ENCODE data around the gene ATP5PO.
"Not testable (repeated sequence)": the region's sequence is repeated elsewhere in the genome, so short reads cannot be mapped to it uniquely, and the experiment has no call there.

Gene ATP5PO

DNA sequence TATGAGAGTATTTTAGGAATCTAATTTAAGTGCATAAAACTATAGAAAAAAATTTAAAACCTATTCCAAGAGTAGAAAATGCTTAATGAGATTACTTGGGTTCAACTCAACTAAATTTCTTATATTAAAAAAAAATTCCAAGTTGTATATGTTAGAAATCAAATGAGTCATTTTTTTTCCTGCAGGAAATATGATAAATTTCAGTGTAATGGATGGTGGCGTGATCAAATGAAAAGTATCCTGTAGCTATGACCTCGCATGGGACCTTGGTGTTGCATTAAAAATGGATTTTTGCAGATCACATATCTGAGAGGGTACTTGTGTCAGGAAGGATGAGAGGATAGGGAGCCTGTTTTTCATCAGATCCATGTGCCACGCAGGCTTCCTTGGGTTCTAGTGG lies 17.9 kb downstream of the ATP5PO start:
- no peak for DNase-seq

DNA sequence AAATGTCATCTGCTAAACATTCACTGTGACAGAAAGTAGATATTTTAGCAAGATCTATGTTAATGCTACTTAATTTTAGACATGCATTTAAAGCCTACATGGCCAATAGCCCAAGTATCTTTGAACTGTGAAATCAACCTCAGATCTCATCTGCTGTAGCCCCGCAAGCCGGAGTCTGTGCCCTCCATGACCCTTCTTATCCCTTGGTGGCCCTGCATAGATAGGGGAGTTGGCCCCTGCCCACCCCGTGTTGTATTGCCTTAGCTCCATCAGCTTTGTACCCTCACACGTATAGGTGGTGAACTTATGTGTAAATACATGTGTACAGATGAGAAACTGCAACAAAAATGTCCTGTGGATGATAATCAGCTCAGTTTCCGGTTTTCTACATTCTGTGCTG lies 18.5 kb downstream of the ATP5PO start:
- DNase-seq, result no peak

DNA sequence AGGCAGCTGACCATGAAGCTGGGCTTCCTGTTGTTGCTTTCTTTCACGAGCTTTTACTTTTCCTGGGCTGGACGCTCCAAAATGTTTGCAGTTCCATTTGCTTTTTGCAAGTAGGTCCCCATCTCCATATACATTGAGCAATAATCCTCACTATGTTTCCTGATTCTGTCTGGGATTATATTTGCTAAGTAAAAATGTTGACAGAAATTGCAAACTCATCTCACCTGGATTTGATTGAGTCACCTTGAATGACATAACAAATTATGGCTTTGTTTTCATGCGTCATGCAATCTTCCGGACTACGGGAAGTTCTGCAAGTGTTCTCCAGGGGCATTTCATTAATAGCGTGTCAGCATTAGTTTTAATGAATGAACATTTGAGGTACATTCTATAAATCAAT lies 18.9 kb downstream of the ATP5PO start:
- no peak for DNase-seq

DNA sequence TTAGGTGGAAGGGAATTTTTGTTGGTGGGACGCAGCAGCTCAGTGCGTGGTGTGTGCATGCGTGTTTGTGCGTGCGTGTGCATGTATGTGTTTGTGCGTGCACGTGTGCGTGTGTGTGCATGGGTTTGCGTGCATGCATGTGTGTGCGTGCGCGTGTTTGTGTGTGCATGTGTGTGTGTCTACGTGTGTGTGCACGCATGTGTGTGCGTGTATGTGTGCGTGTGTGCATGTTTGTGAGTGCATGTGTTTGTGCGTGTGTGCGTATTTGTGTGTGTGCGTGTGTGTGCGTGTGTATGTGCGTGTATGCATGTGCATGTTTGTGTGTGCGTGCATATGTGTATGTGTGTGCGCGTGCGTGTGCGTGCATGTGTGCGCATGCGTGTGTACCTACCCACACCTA lies 20.2 kb downstream of the ATP5PO start:
- DNase-seq, result no peak

DNA sequence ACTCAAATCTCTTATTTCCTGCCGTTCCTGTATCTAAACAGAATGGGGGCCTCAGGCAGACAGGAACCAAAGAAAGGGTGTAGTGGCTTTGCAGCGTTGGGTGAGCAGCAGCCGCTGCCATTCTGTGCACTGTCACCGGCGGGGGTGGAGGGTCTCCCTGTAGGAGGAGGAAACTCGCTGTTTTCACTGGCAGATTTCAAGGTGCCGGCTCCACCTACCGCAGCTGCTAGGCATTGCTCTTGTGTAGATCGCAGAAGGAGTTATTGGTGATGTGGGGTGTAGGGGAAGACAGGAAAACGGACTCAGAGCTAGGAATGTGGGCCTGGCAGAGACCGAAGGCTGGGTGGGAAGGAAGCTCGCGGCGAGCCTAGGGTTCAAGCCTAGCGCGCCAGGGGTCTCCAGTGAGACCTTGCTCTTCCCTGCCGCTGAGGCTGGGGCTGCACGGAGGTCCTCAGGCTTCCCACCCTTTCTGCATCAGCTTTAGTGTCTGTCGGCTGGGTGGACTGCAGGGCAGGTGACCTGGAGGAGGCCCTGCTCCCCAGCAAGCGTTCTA lies 20.8 kb downstream of the ATP5PO start:
- peak; percentile 60 to 72 for DNase-seq

DNA sequence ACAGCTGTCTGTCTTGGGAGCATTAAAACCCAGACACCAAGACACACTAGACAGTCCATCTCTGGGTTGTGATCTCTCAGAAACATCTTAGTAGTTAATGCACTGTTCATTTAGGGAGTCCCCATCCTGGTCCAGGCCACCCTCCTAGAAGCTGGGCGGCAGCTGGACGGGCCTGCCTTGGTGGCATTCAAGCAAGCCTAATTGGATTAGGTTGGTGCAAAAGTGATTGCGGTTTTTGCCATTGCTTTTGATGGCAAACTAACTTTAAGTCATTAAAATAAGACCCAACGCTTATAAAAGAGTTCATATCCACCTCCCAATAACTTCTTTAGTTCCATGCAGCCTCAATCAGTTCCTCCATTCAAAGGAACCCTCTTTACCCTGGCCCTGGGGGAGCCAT lies 21.7 kb downstream of the ATP5PO start:
- DNase-seq, result no peak

DNA sequence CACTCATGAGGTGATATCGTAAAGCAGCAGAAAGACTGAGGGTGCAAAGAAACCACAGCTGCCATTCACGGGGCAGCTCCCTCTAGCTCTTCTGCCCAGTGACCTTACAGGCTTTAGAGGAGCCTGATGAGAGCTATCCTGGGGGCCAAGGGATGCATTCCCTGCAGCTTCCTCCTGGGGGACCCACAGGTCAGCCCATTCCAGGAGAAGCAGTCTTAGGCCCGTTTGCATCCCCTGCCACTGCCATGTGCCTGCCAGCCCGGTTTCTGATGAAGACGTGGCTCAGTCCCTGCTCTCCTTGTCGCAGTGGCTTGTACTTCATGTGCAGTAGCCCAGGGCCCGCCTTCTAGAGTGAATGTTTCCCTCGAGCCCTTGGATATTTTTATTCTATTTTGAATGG lies 22.8 kb downstream of the ATP5PO start:
- no peak for DNase-seq

DNA sequence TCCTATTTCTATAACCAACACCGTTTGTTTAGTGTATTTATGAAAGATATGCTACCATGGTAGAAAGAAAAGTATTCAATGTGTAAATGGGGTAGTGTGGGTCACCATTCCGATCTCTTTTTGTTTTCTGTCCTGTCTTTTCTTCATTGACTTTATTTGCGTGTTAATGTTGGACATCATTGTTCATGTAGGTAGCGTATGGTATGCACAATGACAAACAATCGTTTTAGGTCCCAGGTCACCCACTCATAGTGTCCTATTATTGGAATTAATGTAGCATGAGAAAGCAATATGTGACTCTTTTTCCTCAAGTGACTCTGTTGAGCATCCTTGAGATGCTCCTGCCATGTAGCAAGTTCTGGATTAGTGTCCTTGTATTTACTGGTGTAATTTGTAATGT lies 25.4 kb downstream of the ATP5PO start:
- DNase-seq, result no peak

DNA sequence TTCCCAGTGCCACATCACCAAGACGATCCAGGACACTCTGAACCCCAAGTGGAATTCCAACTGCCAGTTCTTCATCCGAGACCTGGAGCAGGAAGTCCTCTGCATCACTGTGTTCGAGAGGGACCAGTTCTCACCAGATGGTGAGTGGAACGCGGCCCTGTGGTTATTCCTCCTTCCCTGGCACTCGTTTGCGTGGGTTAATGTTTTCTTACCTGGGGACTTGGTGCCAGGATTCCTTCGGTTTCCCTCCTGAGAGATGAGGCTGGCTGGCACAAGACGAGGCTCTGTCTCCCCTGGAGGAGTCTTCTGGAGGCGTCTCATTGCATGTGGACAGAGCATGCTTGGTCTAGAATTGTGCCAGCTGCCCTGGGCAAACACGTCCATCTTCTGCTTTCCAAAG lies 29.3 kb downstream of the ATP5PO start:
- no peak for DNase-seq

DNA sequence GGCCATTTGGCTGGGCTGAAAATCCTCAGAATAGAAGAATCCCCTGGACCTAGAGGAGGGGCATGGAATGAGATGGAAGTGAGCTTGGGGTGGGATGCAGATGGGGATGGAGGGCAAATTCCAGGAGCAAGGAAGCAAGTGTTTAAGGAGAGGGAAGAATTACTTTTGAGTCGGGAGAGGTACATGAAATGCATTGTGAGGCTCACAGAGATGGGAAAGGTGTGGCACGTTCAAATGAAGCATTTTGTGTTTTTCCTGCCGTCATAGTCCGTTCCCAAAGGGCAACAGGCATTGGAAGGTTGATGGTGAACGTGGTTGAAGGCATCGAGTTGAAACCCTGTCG lies 30.5 kb downstream of the ATP5PO start:
- DNase-seq, result no peak

DNA sequence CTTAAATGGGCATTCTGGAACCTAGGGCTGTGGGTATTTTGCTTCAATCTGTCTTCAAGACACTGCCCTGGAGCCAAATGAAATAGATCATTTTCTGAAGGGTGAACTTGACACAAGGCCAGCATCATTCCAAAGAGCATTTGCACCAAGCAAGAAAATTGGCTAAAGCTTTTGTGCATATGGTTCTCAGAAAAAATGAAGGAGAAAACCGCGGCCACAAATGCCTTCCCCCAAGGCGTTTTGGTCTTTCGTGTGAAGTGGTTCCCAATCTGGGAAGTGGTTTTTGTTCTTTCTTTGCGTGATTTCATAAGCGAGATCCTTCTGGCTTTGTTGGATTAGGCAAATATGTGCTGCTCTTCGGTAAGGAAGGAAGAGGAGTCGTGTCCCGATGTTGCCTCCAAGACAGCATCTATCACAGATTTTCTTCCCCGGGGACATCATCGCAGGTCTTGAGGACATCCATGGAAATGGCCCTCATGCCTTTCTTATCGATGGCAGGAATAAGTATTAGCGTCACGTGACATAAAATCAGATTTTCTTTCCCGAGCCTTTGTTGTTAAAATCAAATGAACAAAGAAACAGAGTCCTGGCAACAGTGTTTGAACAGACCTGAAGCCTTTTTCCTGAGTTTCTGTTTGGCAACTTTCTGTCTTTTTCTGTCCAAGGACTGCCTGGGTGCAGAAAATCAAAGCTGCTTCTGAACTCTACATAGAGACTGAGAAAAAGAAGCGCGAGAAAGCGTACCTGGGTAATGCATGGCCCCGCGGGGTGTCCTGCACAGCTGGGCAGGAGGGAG lies 31.0 kb downstream of the ATP5PO start:
- DNase-seq, result no peak

DNA sequence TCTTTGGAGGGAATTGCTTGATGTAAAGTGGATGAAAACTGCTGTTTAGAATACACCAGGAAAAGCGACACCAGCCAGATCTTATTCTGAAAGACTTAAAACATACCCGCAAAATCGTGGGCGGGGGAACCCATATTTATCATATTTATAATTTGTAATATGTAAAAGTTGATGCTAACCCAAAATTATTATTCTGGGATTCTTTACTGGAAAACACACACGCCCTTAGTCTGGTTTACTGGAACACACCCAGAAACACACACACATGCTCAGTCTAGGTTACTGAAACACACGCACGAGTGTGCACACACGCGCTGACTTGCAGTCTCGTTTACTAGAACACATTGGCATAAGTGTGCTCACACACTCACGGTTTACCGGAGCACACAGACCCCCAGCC lies 32.5 kb downstream of the ATP5PO start:
- DNase-seq, result no peak

DNA sequence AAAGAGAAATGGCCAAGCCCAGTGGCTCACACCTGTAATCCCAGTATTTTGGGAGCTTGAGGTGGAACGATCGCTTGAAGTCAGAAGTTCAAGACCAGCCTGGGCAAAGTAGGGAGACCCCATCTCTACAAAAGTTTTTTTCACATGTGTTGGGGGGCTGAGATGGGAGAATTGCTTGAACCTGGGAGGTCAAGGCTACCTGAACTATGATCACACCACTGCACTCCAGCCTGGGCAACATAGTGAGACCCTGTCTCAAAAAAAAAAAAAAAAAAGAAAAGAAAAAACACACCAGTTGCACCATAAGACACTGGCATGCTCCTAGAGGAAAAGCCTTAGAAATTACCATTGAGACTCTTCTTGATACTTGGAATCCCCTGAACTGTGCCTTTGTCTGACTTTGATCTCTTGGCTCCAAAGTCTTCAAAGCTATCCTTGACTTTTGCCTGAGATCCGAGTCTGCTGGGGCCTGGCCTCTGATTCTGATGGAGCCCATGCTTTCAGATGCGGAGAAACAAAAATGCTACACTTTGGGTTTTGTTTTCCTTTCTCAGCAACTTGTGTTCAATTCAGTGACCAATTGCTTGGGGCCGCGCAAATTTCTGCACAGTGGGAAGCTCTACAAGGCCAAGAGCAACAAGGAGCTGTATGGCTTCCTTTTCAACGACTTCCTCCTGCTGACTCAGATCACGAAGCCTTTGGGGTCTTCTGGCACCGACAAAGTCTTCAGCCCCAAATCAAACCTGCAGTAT lies 33.7 kb downstream of the ATP5PO start:
- DNase-seq, result no peak

DNA sequence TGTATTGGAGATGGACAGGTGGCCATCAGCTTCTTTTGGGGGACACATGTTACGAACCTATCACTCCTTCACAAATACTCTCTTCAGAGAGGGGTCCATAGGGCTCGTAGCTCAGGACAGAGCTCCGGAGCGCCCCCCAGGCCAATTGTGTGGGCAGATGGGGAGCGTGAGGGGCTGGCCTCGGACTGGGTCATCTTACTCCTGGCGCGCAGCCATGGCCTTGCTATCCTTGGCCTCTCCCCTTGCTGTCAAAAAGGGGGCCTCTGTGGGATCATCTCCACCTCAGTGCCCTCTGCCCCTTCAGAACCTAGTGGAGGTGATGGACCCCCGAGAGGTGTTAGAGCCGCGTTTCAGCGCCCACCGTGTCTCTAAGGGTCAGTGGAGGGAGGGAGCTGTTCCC lies 35.0 kb downstream of the ATP5PO start:
- no peak for DNase-seq

DNA sequence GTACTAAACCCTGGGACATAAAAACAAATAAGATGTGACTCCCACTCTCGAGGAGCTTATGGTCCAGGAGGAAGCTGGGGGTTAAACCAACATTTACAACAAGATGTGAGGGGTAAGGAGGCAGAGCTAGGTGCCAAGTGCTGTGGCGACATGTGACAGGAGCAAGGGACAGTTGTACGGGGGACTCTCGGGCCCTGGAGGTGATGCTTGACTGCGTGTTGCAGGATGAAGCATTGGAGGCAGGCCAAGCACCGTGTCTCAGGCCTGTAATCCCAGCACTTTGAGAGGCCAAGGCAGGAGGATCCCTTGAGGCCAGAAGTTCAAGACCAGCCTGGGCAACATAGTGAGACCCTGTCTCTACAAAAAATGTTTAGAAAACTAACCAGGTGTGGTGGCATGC lies 36.8 kb downstream of the ATP5PO start:
- no peak for DNase-seq

DNA sequence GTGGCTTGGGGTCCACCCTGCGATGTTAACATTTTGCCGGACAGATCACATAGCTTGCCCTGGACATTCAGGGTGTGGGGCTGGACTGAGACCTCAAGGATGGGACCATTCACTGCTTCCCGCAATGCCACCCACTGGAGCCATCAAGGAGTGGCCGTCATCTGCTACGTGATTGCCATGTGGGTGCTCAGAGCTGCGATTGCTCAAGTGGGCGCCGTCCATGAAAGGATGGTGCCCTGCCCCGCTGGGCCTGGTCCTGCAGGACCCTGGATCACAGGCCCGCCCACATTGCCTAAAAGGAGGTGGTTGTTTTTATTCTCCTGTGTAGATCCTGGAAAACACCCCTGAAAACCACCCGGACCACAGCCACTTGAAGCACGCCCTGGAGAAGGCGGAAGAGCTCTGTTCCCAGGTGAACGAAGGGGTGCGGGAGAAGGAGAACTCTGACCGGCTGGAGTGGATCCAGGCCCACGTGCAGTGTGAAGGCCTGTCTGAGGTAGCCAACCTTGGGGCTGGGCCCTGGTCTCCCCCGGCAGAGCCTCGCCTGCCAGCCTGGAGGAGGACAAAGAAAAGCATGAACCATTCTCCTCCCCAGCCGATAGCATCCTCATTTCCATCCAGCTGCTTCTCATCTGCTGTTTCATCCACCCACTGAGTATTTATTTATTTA lies 40.4 kb downstream of the ATP5PO start:
- no peak for DNase-seq

DNA sequence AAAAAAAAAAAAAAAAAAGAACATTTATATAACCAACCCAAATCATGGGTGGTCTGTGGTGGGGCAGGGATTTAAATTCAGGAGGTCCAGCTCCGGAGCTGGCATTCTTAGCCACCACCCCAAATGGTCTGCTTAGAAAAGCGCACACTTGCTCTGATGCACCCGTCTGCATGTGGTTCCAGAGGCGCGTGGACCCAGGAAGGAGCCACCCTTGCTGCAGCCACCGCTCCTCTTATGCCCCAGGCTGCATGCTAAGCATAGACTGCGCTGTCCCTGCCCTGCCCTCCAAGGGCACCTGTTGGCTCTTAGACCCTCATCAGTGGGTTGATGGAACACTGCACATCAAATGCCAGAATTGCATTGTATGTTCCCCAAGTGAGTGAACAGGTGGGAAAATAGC lies 41.4 kb downstream of the ATP5PO start:
- DNase-seq, result no peak

DNA sequence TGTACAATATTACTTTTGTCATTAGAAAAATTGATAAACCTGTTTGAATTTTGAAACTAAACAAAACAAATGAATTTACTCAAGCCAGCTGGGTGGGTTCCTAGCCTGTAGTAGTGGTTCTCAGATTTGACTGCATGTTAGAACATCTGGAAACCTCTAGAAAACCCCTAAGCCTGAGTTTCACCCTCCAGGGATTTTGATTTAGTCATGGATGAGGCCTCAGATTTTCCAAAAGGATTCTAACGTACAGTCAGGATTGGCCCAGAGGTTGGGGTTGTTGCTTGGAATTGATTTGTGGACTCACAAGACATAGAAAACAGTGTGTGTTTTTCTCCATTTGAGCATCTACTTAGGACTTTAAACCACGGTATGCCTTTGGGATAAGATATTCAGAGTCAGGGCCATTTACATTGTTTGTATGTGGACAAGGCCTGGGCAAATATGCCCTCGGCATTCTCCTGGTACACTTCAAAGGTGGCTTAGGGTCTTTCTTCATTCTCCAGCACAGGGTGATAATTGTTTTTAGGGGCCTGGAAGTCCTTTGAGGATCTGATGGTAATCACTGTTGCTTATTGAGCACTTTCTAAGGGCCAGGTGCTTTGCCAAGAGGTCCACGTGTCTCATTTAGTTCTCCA lies 42.6 kb downstream of the ATP5PO start:
- DNase-seq, result no peak

DNA sequence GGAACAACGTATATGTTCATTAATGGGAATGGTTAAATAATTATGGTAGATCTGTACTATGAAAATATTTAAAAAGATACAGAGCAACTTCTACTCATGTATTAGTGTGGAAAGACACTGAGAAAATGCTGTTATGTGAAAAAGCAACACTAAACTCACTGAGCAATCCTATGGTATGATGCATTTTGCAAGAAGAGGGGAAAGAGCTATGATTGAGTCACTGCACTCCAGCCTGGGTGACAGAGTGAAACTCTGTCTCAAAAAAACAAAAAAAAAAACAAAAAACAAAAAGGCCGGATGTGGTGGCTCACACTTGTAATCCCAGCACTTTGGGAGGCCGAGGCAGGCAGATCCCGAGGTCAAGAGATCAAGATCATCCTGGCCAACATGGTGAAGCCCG lies 44.4 kb downstream of the ATP5PO start:
- DNase-seq, result no peak

DNA sequence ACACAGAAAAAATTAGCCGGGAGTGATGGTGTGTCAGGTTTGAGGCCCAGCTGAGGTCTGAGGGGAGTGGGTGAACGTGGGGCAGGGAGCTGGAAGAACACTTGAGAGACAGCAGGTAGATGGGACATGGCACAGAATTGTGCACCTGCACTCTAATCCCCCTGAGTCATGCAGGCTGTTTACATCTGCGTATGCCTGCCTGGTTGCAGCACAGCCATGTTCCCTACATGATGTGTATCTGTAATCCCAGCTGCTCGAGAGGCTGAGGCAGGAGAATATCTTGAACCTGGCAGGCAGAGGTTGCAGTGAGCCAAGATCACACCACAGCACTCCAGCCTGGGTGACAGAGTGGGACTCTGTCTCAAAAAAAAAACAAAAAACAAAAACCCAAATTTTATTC lies 44.8 kb downstream of the ATP5PO start:
- DNase-seq, result no peak

DNA sequence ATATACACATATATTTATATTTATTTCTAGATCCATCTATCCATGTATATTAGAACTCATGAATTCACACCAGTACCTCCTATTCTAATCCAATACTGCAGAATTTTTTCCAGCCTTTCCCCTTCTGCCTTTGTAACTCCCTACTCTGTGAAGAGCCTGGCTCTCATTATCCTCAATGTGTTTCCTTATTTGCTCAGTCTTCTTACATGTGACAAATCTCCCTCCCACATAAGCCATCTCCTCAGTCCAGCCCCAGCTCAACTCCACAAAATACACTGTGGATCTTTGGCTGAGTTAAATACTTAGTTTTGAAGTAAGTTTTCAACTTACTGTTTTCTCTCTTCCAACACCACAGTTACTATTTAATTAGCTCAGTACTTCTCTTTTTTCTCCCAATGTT lies 45.7 kb downstream of the ATP5PO start:
- DNase-seq, result no peak

DNA sequence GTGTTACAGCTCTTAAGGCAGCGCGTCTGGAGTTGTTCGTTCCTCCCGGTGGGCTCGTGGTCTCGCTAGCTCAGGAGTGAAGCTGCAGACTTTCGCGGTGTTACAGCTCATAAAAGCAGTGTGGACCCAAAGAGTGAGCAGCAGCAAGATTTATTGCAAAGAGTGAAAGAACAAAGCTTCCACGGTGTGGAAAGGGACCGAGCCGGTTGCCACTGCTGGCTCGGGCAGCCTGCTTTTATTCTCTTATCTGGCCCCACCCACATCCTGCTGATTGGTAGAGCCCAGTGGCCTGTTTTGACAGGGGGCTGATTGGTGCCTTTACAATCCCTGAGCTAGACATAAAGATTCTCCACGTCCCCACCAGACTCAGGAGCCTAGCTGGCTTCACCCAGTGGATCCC lies 47.7 kb downstream of the ATP5PO start:
- DNase-seq, result not testable (repeated sequence)

DNA sequence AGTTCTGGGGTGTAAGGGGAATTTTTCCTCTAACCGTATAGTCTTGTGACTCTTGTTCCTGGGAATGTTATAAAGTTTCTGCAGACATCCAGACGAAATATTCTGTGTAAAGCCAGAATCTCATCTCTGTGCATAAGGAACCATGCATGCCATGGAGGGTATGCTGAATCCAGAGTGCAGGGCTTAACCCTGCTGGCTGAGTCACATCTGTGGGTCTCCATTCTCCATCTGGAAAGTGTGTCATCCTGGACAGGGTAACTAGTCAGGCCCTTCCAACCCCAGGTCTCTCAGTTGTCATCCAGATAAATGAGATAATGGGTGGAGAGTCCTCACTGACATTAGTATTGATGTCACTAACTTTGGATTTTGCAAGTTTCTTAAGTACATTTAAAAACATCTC lies 48.8 kb downstream of the ATP5PO start:
- no peak for DNase-seq
